ENCODE measurements around the gene OSBPL2. TPM values are rescaled to one million over a fixed set of nuclear protein-coding genes. Genes with fewer than 3 reads are reported as not detected.

OSBPL2 gene
- total RNA-seq, 1 donor: 36.7 TPM

GRCh38 chr20:62222972-62223371 is 15.3 kb upstream of the OSBPL2 start:
- TF ChIP-seq CTCF (IDR thresholded peaks at IDR 0.05; ENCODE audit: insufficient read depth, low read depth, low read length): no peak
- DNase-seq (ENCODE audit: low read depth): no peak
- H3K4me3 ChIP-seq (ENCODE audit: low read depth, low read length): no peak overlapping the region

- TF ChIP-seq CTCF (IDR thresholded peaks at IDR 0.05; ENCODE audit: insufficient read depth, low read depth, low read length): no peak
- H3K4me3 ChIP-seq (ENCODE audit: low read depth, low read length): no peak overlapping the region
- no peak for DNase-seq (ENCODE audit: low read depth)
These were observed 14.8 kb upstream of the OSBPL2 start for GRCh38 chr20:62223571-62223970.

- no peak for DNase-seq (ENCODE audit: low read depth)
- no peak for TF ChIP-seq CTCF (IDR thresholded peaks at IDR 0.05; ENCODE audit: insufficient read depth, low read depth, low read length)
- H3K4me3 ChIP-seq (ENCODE audit: low read depth, low read length): no peak overlapping the region
These were observed 14.0 kb upstream of the OSBPL2 start for GRCh38 chr20:62224113-62224855.

GRCh38 chr20:62225026-62225425 is 13.3 kb upstream of the OSBPL2 start:
- no peak overlapping the region for H3K4me3 ChIP-seq (ENCODE audit: low read depth, low read length)
- no peak for TF ChIP-seq CTCF (IDR thresholded peaks at IDR 0.05; ENCODE audit: insufficient read depth, low read depth, low read length)
- DNase-seq (ENCODE audit: low read depth): no peak

- no peak for TF ChIP-seq CTCF (IDR thresholded peaks at IDR 0.05; ENCODE audit: insufficient read depth, low read depth, low read length)
These were observed 12.3 kb upstream of the OSBPL2 start for GRCh38 chr20:62225820-62226635.

GRCh38 chr20:62226707-62227590 is 11.4 kb upstream of the OSBPL2 start:
- no peak for DNase-seq (ENCODE audit: low read depth)
- no peak for TF ChIP-seq CTCF (IDR thresholded peaks at IDR 0.05; ENCODE audit: insufficient read depth, low read depth, low read length)
- no peak overlapping the region for H3K4me3 ChIP-seq (ENCODE audit: low read depth, low read length)

More at GRCh38 chr20:62225820-62226635, 12.3 kb upstream of the OSBPL2 start:
- no peak overlapping the region for H3K4me3 ChIP-seq (ENCODE audit: low read depth, low read length)
- no peak for DNase-seq (ENCODE audit: low read depth)
